Measurements from ENCODE around the gene STXBP5. TPM values are rescaled to one million over a fixed set of nuclear protein-coding genes. Genes with fewer than 3 reads are reported as not detected.

The STXBP5 gene
- total RNA-seq, 4 donors from 2014 or later: 23.7 to 39.1 (median 25.8) TPM

- Histone ChIP-seq H3K27me3 (no peaks in the 10 kb centered on the region), H3K27ac (peak overlapping the region in 3 of 4 donors; percentile 95 to 97 (median 96)), H3K4me3 (peak overlapping the region in 3 of 4 donors; percentile 3 to 96 (median 93)), H3K4me1 (peaks cover 0 to 42% (median 9%) of the 10 kb centered on the region in 4 donors), H3K9me3 (no peaks in the 10 kb centered on the region), H3K36me3 (no peaks in the 10 kb centered on the region)
- TF ChIP-seq EP300 (IDR thresholded peaks at IDR 0.05): no peak
- no peak for TF ChIP-seq POLR2A (IDR thresholded peaks at IDR 0.05)
- no peak for TF ChIP-seq CTCF (IDR thresholded peaks at IDR 0.05)
- WGBS, 2 donors: 52 to 59% methylated on average over 5 of the region's 5 CpGs
- DNase-seq (ENCODE audit: low spot score in 2 of 2): no peak
Measured at GRCh38 chr6:147205690-147206600, 1.7 kb downstream of the STXBP5 start.

GRCh38 chr6:147207351-147207750 is 3.1 kb downstream of the STXBP5 start:
- Histone ChIP-seq H3K9me3 (no peaks in the 10 kb centered on the region), H3K4me1 (peaks cover 0 to 38% (median 9%) of the 10 kb centered on the region in 4 donors), H3K27me3 (no peaks in the 10 kb centered on the region), H3K4me3 (peak overlapping the region in 1 of 4 donors; percentile 2), H3K36me3 (no peaks in the 10 kb centered on the region), H3K27ac (peak overlapping the region in 3 of 4 donors; percentile 40 to 97 (median 74))
- no peak for DNase-seq (ENCODE audit: low spot score in 2 of 2)
- 48 to 53% methylated on average over 6 of the region's 6 CpGs for WGBS, 2 donors
- TF ChIP-seq EP300 (IDR thresholded peaks at IDR 0.05): no peak
- TF ChIP-seq POLR2A (IDR thresholded peaks at IDR 0.05): no peak
- no peak for TF ChIP-seq CTCF (IDR thresholded peaks at IDR 0.05)

GRCh38 chr6:147207837-147208754 is 3.9 kb downstream of the STXBP5 start:
- TF ChIP-seq EP300 (IDR thresholded peaks at IDR 0.05) (no peak), POLR2A (IDR thresholded peaks at IDR 0.05) (no peak), CTCF (IDR thresholded peaks at IDR 0.05) (no peak)
- WGBS, 2 donors: 93 to 94% methylated on average over 4 of the region's 4 CpGs
- peak overlapping the region; percentile 12 to 97 (median 57) for H3K27ac ChIP-seq

GRCh38 chr6:147209762-147210449 is 5.7 kb downstream of the STXBP5 start:
- no peaks in the 10 kb centered on the region for H3K36me3 ChIP-seq
- no peak for TF ChIP-seq CTCF (IDR thresholded peaks at IDR 0.05)
- no peak for TF ChIP-seq POLR2A (IDR thresholded peaks at IDR 0.05)
- TF ChIP-seq EP300 (IDR thresholded peaks at IDR 0.05): no peak
- H3K9me3 ChIP-seq: no peaks in the 10 kb centered on the region
- H3K27ac ChIP-seq: no peak overlapping the region
- 78 to 87% methylated on average over 2 of the region's 2 CpGs for WGBS, 2 donors
- no peaks in the 10 kb centered on the region for H3K27me3 ChIP-seq
- peaks cover 0 to 38% (median 9%) of the 10 kb centered on the region in 4 donors for H3K4me1 ChIP-seq
- H3K4me3 ChIP-seq: no peak overlapping the region
- no peak for DNase-seq (ENCODE audit: low spot score in 2 of 2)

More at GRCh38 chr6:147207837-147208754, 3.9 kb downstream of the STXBP5 start:
- no peaks in the 10 kb centered on the region for H3K27me3 ChIP-seq
- DNase-seq (ENCODE audit: low spot score in 2 of 2): no peak
- no peak overlapping the region for H3K4me3 ChIP-seq
- peaks cover 0 to 38% (median 9%) of the 10 kb centered on the region in 4 donors for H3K4me1 ChIP-seq
- H3K36me3 ChIP-seq: no peaks in the 10 kb centered on the region
- H3K9me3 ChIP-seq: no peaks in the 10 kb centered on the region
